Esophagus squamous epithelium (tissue), 5 donors: ENCODE data around the gene SNRPD2. TPM values are rescaled to one million over a fixed set of nuclear protein-coding genes. Genes with fewer than 3 reads are reported as not detected.

Source experiments
- DNase-seq: peaks from one replicate; lab custom pipeline; 2025; lab: John Stamatoyannopoulos, UW
- H3K27ac ChIP-seq, 4 donors: fragments of 200-600 bp; sonication (generic); one replicate each; pipeline ENCODE4 v1.5.1; 2016 to 2019; ENCODE audit warnings: mild to moderate bottlenecking in 1 of 4
- H3K27me3 ChIP-seq, 4 donors: fragments of 200-600 bp; sonication (generic); 1 replicate in 3 of 4; 2 replicates in 1 of 4; pipeline versions ENCODE4 v1.5.1 to v1.6.0; 2017 to 2021; ENCODE audit warnings: antibody characterized with exemption in 1 of 4
- H3K36me3 ChIP-seq, 3 donors: fragments of 200-600 bp; sonication (generic); one replicate each; pipeline ENCODE4 v1.5.1; 2016 to 2019
- H3K4me1 ChIP-seq, 3 donors: fragments of 200-600 bp; sonication (generic); one replicate each; pipeline ENCODE4 v1.5.1; 2017 to 2019
- H3K4me3 ChIP-seq, 4 donors: fragments of 200-600 bp; sonication (generic); 1 replicate in 3 of 4; 2 replicates in 1 of 4; pipeline ENCODE4 v1.5.1; 2016 to 2019; ENCODE audit warnings: mild to moderate bottlenecking in 2 of 4, moderate library complexity in 1 of 4
- H3K9me3 ChIP-seq, 3 donors: fragments of 200-600 bp; sonication (generic); one replicate each; pipeline ENCODE4 v1.5.1; 2016 to 2019
- CTCF ChIP-seq, 6 experiments: fragments of 450-650 bp in 4 of 6; fragments of 200-600 bp in 2 of 6; sonication (generic) in 2 of 6; IDR thresholded peaks; one replicate each; pipeline ENCODE4 v1.5.1; 2016 to 2019; ENCODE audit warnings: antibody characterized with exemption in 6 of 6, mild to moderate bottlenecking in 4 of 6, moderate library complexity in 4 of 6
- POLR2A ChIP-seq, 4 donors: fragments of 450-650 bp; IDR thresholded peaks; one replicate each; pipeline ENCODE4 v1.6.1; 2017; ENCODE audit warnings: antibody characterized with exemption in 4 of 4, mild to moderate bottlenecking in 4 of 4, moderate library complexity in 3 of 4
- WGBS, 2 donors: methylation state at CpG; one replicate each; pipeline ENCODE4 v1.1.5; 2018; 5-methylcytosine and 5-hydroxymethylcytosine counted together
- intact Hi-C: fragments of 100-400 bp; cut with DNase I; formaldehyde crosslinking; loops from one replicate; pipeline ENCODE4 v1.15.0; 2022
- total RNA-seq, 4 donors: library from RNA; depleted of rRNA; stranded (reverse); fragments of >200 nt; gene quantifications; one replicate each; pipeline ENCODE4 v1.1.0, GENCODE V29; 2016
- donor health status: DM: yes; HTN: yes; CAD: no.

The SNRPD2 gene
- total RNA-seq, 4 donors from 2014 or later: 131 to 240 (median 186) TPM

- Histone ChIP-seq H3K9me3 (no peaks in the 10 kb centered on the region), H3K4me3 (peak overlapping the region; percentile 1 to 66 (median 35)), H3K27ac (peak overlapping the region in 1 of 4 donors; percentile 52), H3K4me1 (peaks cover 28 to 47% (median 35%) of the 10 kb centered on the region in 3 donors), H3K36me3 (no peaks in the 10 kb centered on the region), H3K27me3 (peaks cover 0 to 39% (median 6%) of the 10 kb centered on the region in 4 donors)
- DNase-seq: peak; percentile 16
- intact Hi-C loops: loop anchor here (10.0 kb wide), 1 partner anchor 121 kb away; no protein-coding TSS in a partner anchor
- WGBS, 2 donors: 1% methylated on average over 15 to 19 of the region's 27 CpGs
- TF ChIP-seq CTCF (IDR thresholded peaks at IDR 0.05) (no peak), POLR2A (IDR thresholded peaks at IDR 0.05) (no peak)
These were observed 46.0 kb downstream of the SNRPD2 start for GRCh38 chr19:45645631-45646344.

GRCh38 chr19:45645068-45645630, 46.6 kb downstream of the SNRPD2 start:
- Histone ChIP-seq H3K27me3 (peaks cover 0 to 39% (median 6%) of the 10 kb centered on the region in 4 donors), H3K4me3 (peak overlapping the region; percentile 1 to 66 (median 35)), H3K36me3 (no peaks in the 10 kb centered on the region), H3K4me1 (peaks cover 28 to 52% (median 37%) of the 10 kb centered on the region in 3 donors), H3K27ac (peak overlapping the region in 1 of 4 donors; percentile 52), H3K9me3 (no peaks in the 10 kb centered on the region)
- 29% methylated on average over 4 of the region's 35 CpGs; no CpG with 5 or more reads in 1 of the 2 donors for WGBS, 2 donors
- intact Hi-C loops: loop anchor here (10.0 kb wide), 1 partner anchor 120 kb away; no protein-coding TSS in a partner anchor
- DNase-seq: no peak
- TF ChIP-seq CTCF (IDR thresholded peaks at IDR 0.05) (no peak), POLR2A (IDR thresholded peaks at IDR 0.05) (no peak)

GRCh38 chr19:45643927-45644771, 47.6 kb downstream of the SNRPD2 start:
- no peaks in the 10 kb centered on the region for H3K9me3 ChIP-seq
- TF ChIP-seq CTCF (IDR thresholded peaks at IDR 0.05) (no peak), POLR2A (IDR thresholded peaks at IDR 0.05) (no peak)

GRCh38 chr19:45643024-45643926, 48.5 kb downstream of the SNRPD2 start:
- TF ChIP-seq POLR2A (IDR thresholded peaks at IDR 0.05) (no peak), CTCF (IDR thresholded peaks at IDR 0.05) (peak; percentile 94 to 99 (median 98))
- peak overlapping the region in 3 of 4 donors; percentile 86 to 91 (median 90) for H3K27ac ChIP-seq
- no peaks in the 10 kb centered on the region for H3K36me3 ChIP-seq
- intact Hi-C loops: loop anchor here (5.0 to 10.0 kb wide), 2 partner anchors 46 to 118 kb away; no protein-coding TSS in a partner anchor
- peak; percentile 29 for DNase-seq
- 0 to 6% methylated on average over 12 to 22 of the region's 39 CpGs for WGBS, 2 donors
- peaks cover 29 to 71% (median 45%) of the 10 kb centered on the region in 3 donors for H3K4me1 ChIP-seq
- H3K9me3 ChIP-seq: no peaks in the 10 kb centered on the region
- H3K4me3 ChIP-seq: peak overlapping the region in 1 of 4 donors; percentile 37
- peaks cover 0 to 39% (median 6%) of the 10 kb centered on the region in 4 donors for H3K27me3 ChIP-seq

More at GRCh38 chr19:45643927-45644771, 47.6 kb downstream of the SNRPD2 start:
- intact Hi-C loops: loop anchor here (5.0 to 10.0 kb wide), 2 partner anchors 47 to 119 kb away; no protein-coding TSS in a partner anchor
- Histone ChIP-seq H3K27me3 (peaks cover 0 to 39% (median 6%) of the 10 kb centered on the region in 4 donors), H3K4me1 (peaks cover 28 to 62% (median 42%) of the 10 kb centered on the region in 3 donors), H3K4me3 (no peak overlapping the region), H3K27ac (no peak overlapping the region), H3K36me3 (no peaks in the 10 kb centered on the region)
- DNase-seq: no peak
- WGBS, 2 donors: 36 to 45% methylated on average over 12 to 13 of the region's 14 CpGs
